Putamen (tissue), 1 donor: ENCODE measurements around the gene NCOA1.
"Not testable (repeated sequence)": the region's sequence is repeated elsewhere in the genome, so short reads cannot be mapped to it uniquely, and the experiment has no call there.

Experiments used
- DNase-seq: peaks from one replicate; pipeline ENCODE4 v3.0.0-alpha.2; 2016; ENCODE audit warnings: low spot score

The NCOA1 gene

GRCh38 chr2:24632172-24632571 lies 141.1 kb downstream of the NCOA1 start:
- DNase-seq = no peak

GRCh38 chr2:24635181-24635580 lies 144.1 kb downstream of the NCOA1 start:
- no peak for DNase-seq

- no peak for DNase-seq
These were observed 147.5 kb downstream of the NCOA1 start for GRCh38 chr2:24638568-24638967.

- no peak for DNase-seq
These were observed 151.3 kb downstream of the NCOA1 start for GRCh38 chr2:24642351-24642750.

- DNase-seq = no peak
These were observed 152.0 kb downstream of the NCOA1 start for GRCh38 chr2:24643051-24643450.

- DNase-seq = no peak
These were observed 153.0 kb downstream of the NCOA1 start for GRCh38 chr2:24644032-24644431.

- no peak for DNase-seq
These were observed 160.1 kb downstream of the NCOA1 start for GRCh38 chr2:24650997-24651642.

- DNase-seq = no peak
These were observed 160.6 kb downstream of the NCOA1 start for GRCh38 chr2:24651643-24652003.

- no peak for DNase-seq
These were observed 161.5 kb downstream of the NCOA1 start for GRCh38 chr2:24652265-24653182.

- DNase-seq = no peak
These were observed 166.8 kb downstream of the NCOA1 start for GRCh38 chr2:24657818-24658217.

GRCh38 chr2:24658531-24659202 lies 167.6 kb downstream of the NCOA1 start:
- no peak for DNase-seq

GRCh38 chr2:24659862-24660261 lies 168.8 kb downstream of the NCOA1 start:
- DNase-seq = no peak

GRCh38 chr2:24667542-24667941 lies 176.5 kb downstream of the NCOA1 start:
- DNase-seq = no peak

GRCh38 chr2:24671230-24671629 lies 180.2 kb downstream of the NCOA1 start:
- DNase-seq = no peak

- DNase-seq = no peak
These were observed 181.5 kb downstream of the NCOA1 start for GRCh38 chr2:24672589-24672988.

GRCh38 chr2:24675338-24675737 lies 184.3 kb downstream of the NCOA1 start:
- DNase-seq = no peak

- DNase-seq = no peak
These were observed 185.4 kb downstream of the NCOA1 start for GRCh38 chr2:24676493-24676892.

- DNase-seq = not testable (repeated sequence)
These were observed 187.0 kb downstream of the NCOA1 start for GRCh38 chr2:24678066-24678465.

- DNase-seq = no peak
These were observed 189.1 kb downstream of the NCOA1 start for GRCh38 chr2:24680196-24680595.

- DNase-seq = no peak
These were observed 191.2 kb downstream of the NCOA1 start for GRCh38 chr2:24682304-24682703.

GRCh38 chr2:24683408-24683807 lies 192.4 kb downstream of the NCOA1 start:
- DNase-seq = no peak

GRCh38 chr2:24690524-24690923 lies 199.5 kb downstream of the NCOA1 start:
- DNase-seq = no peak

GRCh38 chr2:24691806-24692205 lies 200.8 kb downstream of the NCOA1 start:
- DNase-seq = no peak
